ENCODE measurements around the gene SLX9.

- TF ChIP-seq TAF1 (IDR thresholded peaks at IDR 0.05; ENCODE audit: borderline replicate concordance, low read depth, low read length) = no peak
- TF ChIP-seq POLR2A (IDR thresholded peaks at IDR 0.05; ENCODE audit: low read depth, low read length) = no peak
These were observed 2.7 kb downstream of the SLX9 start for GRCh38 chr21:44942566-44942965.
